CD4-positive, alpha-beta T cell treated with Interleukin-21 for 1 hour (primary cell): Measurements from ENCODE around the gene RIMKLB.
"Not testable (repeated sequence)": the region's sequence is repeated elsewhere in the genome, so short reads cannot be mapped to it uniquely, and the experiment has no call there.

Experiments used
- DNase-seq: peaks from one replicate; pipeline ENCODE4 v3.0.0-alpha.2; 2020

The RIMKLB gene

DNA sequence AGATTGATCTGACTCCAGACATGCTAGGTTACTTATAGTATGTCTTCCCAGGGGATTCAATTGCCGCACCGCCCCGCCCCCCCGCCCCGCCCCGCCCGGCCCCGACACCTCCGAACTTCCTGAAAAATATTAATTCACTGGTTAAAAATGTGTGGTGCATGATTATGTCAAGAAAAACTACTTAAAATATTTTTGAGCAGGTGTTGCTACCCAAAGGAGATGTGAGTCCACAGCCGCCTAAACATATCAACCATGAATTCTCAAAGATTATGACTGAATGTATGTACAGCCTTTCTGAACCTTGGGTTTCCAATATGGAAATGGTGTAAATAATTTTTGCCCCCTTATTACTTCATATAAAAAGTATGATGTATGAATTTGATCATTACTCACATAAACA lies 2.7 kb upstream of the RIMKLB start:
- DNase-seq = no peak

DNA sequence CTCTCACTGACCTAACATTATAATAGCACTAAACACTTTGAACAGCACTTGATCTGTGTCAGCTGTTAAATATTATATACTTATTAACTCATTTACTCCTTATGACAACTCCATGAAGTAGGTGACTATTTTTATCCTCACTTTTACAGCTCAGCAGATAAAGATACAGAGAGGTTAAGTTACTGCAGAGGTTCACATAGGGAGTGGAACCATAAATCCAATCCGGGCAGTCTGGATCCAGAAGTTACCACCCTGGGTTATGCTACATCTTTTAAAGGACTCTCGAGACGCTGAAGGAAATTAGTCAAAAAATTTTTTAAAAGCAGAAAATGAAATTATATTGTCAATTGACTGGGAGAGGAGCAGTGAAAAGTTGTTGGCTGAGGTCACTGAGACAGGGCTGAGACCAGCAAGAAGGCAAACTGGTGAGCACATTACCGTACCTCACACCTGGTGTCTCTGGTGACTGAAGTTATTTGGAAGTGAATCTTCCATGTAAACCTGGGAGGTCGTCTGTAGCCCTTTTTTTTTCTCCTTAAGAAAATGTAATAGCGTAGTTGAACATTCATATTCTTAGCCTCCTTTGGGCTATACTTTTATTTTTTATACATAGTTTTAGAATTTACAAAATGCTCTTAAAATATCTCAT lies 1.2 kb upstream of the RIMKLB start:
- DNase-seq = no peak

DNA sequence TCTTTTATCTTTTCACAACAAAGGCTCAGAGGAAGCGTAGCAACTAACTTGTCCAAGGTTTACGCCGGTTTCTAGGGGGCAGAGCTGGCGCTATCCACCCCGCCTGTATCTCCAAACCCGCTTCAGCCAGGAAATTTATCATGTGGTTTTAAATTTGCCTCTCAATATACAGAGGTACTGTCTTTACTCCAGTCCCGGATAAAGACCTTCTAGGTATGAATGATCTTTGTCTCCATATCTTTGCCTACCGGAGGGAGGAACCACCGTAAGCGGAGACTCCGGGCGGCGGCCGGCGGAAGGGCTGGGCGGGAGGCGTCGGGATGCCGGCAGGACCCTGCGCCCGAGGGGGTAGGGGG lies 693 bp upstream of the RIMKLB start:
- peak; percentile 52 for DNase-seq

DNA sequence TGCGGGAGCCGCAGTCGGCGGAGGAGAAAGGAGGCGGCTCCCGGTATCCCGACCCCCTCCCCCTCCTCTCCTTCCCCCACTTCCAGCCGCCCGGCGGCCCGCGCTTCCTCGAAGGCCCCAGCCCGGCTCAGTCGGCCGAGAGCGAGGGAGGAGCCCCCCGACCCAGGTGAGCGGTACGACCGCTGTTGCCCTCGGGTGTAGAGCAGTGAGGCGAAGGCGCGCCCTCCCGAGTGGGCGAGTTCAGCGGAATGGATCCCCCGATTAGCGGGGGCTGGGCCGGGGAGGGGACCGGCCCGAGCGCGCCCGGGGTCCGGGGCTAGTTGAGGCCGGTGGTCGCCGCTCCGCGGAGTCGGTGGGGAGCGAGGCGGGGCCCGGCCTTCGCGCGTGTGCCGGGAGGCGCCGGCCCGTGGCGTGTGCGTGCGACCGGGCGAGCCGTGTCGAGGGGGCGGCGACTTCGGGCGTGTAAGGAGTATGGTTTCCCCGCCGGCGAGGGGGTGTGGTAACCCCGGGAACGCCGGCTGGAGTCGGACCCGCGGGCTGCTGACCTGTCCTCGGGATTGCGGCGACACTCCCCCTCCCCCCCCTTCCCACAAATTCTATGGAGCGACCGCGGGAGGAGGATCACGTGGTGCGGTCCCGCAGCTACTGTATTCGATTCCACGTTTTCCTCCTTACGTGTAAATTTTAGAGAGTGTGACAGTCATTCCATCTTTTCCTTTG lies 501 bp downstream of the RIMKLB start:
- peak; percentile 45 for DNase-seq

DNA sequence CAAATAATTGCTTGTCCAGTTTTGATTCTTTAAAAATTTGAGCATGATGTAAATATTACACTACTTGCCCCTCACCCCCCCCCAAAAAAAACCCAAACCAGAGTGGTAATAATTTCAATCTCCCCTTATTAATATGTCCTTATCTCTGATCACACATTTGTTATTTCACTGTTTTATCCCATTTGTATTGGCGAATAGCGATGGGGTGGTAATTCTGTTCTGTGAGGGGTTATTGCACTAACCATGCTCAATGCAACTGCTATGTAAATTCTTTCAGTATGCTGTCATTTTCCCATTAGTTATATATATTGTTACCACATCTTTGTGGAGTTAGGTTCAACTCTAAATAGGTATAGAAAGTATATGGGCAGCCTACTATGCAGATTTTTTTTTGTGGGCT lies 1.1 kb downstream of the RIMKLB start:
- no peak for DNase-seq

DNA sequence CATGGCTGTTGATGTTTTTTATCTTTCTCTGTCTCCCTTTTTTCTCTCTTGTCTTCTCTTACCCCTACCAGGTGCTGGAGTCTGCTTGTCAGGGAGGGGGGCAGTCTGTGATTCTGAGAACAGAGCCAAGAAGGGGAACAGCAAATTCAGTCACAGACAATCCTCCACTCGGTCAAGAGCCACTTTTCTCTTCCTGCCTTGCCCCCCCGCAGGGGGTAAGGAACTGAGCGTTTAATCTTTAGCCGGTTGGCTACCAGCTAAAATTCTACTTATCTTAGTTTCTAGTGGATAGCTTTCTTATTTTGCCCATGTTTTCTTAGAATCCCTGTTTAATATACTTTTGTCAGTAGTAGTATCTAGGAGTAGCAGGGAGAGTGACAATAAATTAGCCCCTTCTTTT lies 1.9 kb downstream of the RIMKLB start:
- DNase-seq = no peak

DNA sequence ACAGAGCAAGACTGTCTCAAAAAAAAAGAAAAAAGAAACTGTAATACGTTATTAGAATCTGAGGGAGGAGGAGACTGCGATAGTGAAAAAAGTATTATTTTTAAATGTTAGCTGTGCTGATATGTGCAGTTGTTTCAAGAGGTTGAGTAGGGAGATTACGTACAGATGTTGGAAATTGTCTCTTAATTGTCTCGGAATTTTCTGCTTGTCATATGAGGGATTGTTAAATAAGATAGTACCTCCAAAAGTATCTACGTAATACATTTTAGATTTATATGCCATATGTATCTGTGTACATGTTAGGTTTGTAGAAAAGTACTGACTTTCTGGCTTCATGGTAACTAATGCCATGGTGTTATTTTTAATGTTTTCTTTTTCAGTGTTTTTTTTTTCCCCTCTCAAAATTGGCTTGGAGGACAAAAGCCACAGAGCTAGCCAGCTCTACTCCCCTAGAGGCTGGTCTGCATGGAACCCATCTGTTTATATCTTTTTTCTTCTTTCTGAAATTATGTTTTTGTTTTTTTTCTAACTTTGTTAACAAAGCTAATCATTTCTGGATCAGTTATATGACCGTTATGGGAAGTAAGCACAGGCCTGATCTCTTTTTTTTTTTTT lies 3.4 kb downstream of the RIMKLB start:
- no peak for DNase-seq

DNA sequence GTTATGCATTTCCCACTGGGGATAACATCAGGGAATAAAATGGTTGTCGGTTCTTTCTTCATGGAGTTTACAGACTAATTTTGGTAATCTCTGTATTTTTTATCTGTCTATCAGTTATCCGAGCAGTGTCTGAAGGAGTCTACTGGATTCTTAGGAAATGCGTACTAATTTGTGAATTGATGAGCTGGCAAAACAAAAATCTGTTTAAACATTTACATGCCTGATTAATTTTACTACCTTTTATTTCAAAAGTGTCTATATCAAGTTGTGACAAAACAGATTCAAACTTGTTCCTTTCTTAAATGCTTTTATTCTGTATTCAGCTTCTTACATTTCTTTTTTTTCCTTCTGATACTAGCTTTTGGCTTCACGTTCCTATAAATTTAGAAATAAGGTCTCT lies 4.4 kb downstream of the RIMKLB start:
- no peak for DNase-seq

DNA sequence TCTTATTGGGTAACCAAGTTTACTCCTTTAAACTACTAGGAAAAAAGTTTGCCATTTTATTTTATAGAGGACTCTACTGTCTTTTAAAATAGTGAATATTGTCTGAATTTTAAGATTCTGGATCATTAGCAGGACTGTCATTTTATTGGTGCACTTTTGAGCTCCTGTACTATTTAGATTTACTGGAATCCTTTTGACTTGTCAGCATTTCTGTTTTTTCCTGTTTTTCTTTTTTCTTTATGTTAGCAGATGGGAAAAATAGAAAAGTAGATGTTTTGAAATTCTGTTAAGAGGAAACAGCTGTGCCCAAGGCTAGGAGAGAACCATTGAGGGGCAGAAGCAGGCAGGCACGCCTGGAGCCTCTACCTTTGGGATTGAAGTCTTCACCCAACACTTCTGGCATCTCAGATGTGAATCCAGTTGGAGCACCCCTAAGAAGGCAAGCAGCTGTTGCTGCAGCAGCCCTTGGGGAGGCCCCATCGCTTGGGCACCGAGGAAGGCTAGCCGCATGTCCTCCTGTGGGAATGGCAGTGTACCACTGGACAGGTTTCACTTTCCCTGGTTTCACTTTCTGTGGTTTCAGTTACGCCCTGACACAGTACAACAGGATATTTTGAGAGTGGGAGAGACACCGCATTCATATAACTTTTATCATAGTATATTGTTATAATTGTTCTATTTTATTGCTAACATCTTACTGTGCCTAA lies 11.5 kb downstream of the RIMKLB start:
- no peak for DNase-seq

DNA sequence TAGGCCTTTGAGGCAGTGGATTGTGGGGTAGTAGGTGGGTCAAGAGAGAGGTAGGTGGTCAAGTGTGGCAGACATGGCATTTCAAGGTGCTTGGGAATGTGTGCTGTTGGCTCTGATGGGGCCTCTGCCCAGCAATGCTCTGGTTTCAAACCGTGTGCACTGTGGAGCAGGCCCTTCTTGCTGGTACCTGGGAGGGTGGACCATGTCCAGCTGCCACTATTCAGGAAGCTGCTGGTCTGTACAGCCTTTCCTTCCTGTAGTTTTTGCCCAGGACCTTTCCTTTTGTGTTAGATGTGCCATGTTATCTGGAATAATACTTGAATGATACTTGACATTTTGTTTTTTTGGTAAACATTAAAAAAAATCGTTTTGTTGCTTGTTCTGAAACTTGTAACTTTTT lies 14.8 kb downstream of the RIMKLB start:
- DNase-seq = no peak

DNA sequence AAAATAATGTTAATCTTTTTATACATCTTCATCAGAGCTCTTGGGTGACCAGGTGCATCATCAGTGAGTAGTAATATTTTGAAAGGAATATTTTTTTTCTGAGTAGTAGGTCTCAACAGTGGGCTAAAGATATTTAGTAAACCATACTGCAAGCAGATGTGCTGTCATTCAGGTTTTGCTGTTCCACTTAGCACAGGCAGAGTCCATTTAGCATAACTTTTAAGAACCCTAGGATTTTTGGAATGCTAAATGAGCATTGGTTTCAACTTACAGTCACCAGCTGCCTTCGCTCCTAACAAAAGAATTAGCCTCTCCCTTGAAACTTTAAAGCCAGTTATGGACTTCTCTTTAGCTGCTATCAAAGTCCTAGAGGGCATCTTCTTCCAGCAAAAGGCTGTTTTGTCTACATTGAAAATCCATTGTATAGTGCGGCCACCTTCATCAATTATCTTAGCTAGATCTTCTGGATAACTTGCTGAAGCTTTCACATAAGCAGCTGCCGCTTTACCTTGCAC lies 24.6 kb downstream of the RIMKLB start:
- no peak for DNase-seq

DNA sequence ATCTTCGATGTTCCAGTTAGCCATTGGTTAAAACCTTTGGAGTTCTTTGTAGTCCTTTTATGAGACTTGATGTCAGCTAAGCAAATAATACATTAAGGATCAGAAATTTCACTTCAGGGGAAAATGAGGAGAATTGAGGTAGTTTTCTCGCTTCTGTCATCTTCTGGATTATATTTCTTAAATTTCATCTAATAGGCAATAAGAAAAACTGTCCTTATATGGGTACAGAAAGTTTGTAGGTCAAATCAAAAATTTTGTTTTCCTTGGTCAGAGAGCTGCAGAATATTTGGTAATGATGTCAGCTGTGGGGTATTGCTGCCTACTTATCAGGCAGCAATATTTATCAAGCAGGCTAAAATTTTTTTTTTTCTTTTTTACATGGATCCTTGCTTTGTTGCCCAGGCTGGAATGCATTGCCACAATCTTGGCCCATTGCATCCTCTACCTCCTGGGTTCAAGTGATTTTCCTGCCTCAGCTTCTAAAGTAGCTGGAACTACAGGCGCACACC lies 37.1 kb downstream of the RIMKLB start:
- DNase-seq = no peak

DNA sequence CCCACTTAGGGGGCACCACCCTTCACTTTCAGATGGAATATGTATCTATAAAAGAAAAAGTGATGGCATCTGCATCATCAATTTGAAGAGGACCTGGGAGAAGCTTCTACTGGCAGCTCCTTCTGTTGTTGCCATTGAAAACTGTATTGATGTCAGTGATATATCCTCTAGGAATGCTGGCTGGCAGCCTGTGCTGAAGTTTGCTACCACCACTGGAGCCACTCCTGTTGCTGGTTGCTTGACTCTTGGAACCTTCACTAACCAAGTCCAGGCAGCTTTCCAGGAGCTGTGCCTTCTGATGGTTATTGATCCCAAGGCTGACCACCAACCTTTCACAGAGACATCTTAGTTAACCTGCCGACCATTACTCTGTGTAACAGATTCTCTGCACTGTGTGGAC lies 44.7 kb downstream of the RIMKLB start:
- DNase-seq = no peak

DNA sequence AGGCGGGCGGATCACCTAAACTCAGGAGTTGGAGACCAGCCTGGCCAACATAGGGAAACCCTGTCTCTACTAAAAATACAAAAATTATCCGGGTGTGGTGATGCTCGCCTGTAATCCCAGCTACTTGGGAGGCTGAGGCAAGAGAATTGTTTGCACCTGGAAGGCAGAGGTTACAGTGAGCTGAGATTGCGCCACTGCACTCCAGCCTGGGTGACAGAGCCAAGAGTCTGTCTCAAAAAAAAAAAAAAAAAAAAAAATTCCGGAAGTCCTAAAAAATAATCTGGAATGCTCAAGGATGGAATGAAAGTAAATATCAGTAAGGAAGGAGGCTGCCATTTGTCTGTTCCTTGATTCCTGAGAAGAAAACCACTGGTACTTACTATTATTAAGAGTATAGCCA lies 45.3 kb downstream of the RIMKLB start:
- DNase-seq = not testable (repeated sequence)

DNA sequence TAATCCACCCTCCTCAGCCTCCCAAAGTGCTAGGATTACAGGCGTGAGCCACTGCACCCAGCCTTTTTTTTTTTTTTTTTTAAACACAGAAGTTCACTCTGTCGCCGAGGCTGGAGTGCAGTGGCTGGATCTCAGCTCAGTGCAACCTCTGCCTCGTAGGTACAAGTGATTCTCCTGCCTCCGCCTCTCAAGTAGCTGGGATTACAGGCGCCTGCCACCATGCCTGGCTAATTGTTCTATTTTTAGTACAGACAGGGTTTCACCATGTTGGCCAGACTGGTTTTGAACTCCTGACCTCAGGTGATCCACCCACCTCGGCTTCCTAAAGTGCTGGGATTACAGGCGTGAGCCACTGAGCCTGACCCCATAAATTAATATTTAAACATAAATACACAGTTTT lies 47.8 kb downstream of the RIMKLB start:
- not testable (repeated sequence) for DNase-seq

DNA sequence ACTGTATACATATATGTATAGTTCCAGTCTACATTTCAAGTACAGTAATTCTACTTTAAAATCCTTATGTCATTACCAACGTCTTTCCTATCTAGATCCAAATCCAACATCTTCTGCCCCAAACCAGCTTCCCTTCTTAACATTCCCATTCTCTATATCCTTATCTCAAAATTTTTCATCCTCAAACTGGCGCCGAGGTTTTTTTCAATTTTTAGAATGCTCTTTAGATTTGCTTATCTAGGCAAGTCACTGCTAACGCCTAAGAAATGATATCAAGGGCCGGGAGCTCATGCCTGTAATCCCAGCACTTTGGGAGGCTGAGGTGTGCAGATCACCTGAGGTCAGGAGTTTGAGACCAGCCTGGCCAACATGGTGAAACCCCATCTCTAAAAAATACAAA lies 48.3 kb downstream of the RIMKLB start:
- no peak for DNase-seq

DNA sequence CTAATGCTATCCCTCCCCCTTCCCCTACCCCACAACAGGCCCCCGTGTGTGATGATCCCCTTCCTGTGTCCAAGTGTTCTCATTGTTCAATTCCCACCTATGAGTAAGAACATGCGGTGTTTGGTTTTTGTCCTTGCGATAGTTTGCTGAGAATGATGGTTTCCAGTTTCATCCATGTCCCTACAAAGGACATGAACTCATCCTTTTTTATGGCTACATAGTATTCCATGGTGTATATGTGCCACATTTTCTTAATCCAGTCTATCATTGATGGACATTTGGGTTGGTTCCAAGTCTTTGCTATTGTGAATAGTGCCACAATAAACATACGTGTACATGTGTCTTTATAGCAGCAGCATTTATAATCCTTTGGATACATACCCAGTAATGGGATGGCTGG lies 62.3 kb downstream of the RIMKLB start:
- DNase-seq = not testable (repeated sequence)

DNA sequence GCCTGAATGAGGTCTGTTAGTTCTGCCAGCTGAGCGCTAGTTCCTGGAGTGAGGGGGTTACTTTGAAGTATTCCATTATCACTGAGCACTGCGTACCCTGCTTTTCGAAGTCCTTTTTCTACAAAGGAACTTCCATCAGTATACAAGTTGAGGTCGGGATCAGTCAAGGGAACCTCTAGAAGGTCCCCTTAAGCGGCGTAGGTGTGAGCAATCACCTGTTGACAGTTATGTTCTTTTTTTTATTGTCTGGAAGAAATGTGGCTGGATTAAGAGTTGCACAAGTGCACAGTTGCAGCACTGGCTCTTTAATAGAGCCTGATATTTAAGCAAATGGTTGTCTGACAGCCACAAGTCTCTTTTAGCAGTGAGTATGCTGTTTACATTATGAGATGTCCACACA lies 64.9 kb downstream of the RIMKLB start:
- not testable (repeated sequence) for DNase-seq

DNA sequence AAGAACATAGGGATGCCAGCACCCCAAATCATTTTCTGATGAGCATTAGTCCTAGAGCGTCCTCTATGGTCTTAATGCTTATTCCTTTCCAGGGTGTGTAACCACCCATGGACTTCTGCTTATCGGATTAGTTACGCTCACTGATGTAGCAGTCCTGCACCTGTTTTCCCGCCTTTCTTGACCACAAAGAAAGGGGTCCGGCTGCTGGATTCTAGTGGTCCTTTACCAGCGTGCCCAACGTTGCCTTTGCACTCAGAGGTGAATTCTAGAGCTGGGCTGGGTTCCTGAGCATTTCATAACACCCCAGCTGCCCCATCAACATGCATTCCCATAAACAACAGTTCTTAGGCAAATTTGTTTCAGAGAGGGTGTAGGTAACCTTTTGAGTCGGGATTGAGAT lies 68.3 kb downstream of the RIMKLB start:
- DNase-seq = not testable (repeated sequence)

DNA sequence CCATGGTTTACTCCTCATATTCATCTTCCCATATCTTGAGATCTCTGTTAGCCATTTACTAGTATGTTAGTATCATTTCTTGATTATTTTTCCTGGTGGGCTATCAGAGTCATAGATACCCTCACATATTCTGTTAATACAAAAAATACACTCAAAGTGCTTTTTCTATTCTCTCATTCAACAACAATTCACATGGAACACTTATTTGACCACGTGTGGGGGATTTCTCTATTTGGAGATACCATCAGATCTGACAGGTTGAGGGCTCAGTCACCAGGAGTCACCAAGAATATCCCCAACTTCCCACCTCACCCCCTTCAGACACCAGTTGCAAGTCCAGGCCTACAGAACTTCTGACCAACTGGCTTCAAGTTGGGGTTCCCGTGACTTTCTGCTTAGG lies 72.7 kb downstream of the RIMKLB start:
- DNase-seq = no peak

DNA sequence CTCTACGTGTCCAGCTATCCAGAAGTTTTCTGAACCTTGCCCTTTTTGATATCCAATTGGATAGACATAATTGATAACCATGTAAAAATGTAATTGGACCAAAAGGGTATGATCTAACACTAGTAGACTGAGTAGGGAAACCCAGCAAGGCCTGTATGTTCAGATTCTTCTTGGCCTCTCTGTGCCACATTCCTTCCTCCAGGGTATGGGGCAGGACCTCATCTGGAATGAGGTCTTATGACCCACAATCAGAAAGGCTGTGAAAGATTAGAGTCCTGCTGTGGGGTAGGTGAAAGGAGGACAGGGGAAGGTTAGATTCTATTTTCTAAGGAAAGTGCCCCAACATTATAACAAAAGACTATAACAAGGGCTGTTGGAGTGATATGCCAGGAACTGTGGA lies 73.3 kb downstream of the RIMKLB start:
- DNase-seq = no peak

DNA sequence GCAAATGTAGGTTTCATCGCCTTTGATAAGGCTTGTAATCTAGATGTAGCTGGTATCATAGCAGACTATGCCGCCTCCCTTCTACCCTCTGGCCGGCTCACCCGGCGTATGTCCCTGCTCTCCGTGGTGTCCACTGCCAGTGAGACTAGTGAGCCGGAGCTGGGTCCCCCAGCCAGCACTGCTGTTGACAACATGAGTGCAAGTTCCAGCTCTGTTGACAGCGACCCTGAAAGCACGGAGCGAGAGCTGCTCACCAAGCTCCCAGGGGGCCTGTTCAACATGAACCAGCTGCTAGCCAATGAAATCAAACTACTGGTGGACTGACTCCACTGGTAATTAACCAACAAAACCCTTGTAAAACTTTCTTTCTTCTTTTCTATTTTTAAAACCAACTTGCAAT lies 75.7 kb downstream of the RIMKLB start:
- DNase-seq = no peak

DNA sequence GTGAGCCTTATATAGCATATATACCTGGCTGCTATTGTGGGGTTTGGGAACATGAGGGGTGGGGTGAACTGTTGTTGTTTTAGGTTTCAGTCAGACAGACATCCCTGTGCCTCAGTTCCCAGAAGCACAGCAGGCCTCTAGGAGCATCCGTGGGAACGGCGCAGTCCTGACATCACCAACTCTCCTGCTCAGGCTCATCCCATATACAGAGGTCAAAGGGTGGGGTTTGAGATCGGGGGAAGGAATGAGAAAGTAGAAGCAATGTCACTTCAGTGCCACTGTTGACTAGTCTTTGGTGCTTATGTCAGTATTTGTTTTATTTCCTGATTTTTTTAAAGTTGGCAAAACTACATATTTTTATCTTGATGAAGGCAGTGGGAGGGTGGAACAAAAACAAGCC lies 81.5 kb downstream of the RIMKLB start:
- no peak for DNase-seq

DNA sequence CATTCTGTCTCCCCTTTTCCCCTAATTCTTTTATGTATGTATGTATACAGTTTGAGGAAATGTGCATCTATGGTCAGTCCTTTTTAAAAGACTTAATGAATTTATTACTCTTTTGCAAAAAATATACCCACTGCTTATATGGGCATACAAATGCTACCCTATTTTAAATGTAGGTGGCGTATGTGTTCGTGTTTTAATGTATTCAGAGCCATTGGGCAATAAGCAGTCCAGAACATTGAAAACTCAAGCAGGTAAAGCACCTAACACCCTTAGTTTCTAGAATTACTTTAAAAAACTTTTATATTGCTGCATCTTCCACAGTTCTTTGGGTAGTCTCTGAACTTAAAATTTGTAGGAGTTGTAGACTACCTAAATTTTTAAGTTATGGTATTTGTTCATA lies 82.1 kb downstream of the RIMKLB start:
- DNase-seq = no peak
